SK-N-MC (cell line): ENCODE measurements around the gene HMCN1.

Experiments used
- EZH2 ChIP-seq: fragments of 200-600 bp; sonication (generic); IDR thresholded peaks from one replicate; pipeline ENCODE4 v1.6.1; 2017; ENCODE audit warnings: antibody characterized with exemption
- FOXP2 ChIP-seq: optimal IDR thresholded peaks from 2 replicates; pipeline ENCODE3; 2011; ENCODE audit warnings: mild to moderate bottlenecking, moderate library complexity; ENCODE audit not compliant: insufficient read depth; ENCODE audit errors: extremely low read length, control extremely low read depth
- POLR2AphosphoS5 ChIP-seq: IDR thresholded peaks from 2 replicates; pipeline ENCODE4 v1.6.1; 2012; ENCODE audit warnings: mild to moderate bottlenecking, low read depth, low read length, borderline replicate concordance

GRCh38 chr1:186073697-186074096 is 339.5 kb downstream of the HMCN1 start:
- TF ChIP-seq POLR2AphosphoS5 (no peak), EZH2 (no peak), FOXP2 (no peak)
